ENCODE measurements around the gene APBA1. TPM values are rescaled to one million over a fixed set of nuclear protein-coding genes. Genes with fewer than 3 reads are reported as not detected.

APBA1 gene
- total and polyA plus RNA-seq, 2 of the 4 experiments (the other 2 are of a cell fraction): 3.8 to 5.1 TPM

DNA sequence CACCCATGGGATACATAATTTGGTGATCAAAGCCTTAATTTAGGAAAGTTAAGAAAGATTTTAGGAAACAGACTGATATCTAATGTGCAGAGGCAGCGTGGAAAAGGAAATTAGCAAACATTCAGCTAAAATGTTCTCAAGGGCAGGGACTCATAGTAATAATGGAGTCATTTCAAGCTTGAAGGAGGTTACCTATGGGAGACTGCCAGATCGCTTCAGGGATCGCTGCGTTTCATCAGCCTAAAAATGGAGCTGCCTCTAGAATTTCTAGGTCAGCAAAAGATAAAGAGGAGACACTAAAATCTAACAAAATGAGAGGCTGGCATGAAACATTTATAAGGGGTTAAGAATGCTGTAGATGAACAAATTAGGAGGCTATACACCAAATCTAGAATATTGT is 115.5 kb downstream of the APBA1 start:
- Histone ChIP-seq H3K18ac (ENCODE audit: low read depth, low read length) (no peak overlapping the region), H2AFZ (replicated peaks; ENCODE audit: low read length, poor library complexity) (no peak overlapping the region), H3K9me1 (ENCODE audit: insufficient read depth, low read length) (no peaks in the 10 kb centered on the region), H3K56ac (ENCODE audit: extremely low read depth, insufficient read depth, low read length) (no peak overlapping the region), H3K4me1 (ENCODE audit: control insufficient read depth, insufficient read depth, low read length) (no peaks in the 10 kb centered on the region), H4K91ac (ENCODE audit: insufficient read depth, low read depth, low read length) (no peak overlapping the region), H3K9me3 (ENCODE audit: control insufficient read depth, insufficient read depth, low read length) (no peaks in the 10 kb centered on the region), H3K27ac (ENCODE audit: insufficient read depth, low read length) (no peak overlapping the region), H2BK20ac (ENCODE audit: low read depth, low read length) (no peak overlapping the region), H3K4ac (ENCODE audit: low read depth, low read length) (no peak overlapping the region), H3K27me3 (ENCODE audit: control insufficient read depth, insufficient read depth, low read length) (0 out of 2 replicates have a peak, but pooled peaks cover 2% of the 10 kb centered on the region), H3K14ac (replicated peaks; ENCODE audit: low read depth, low read length) (no peak overlapping the region), H2BK15ac (ENCODE audit: low read depth, low read length) (no peak overlapping the region), H3K36me3 (ENCODE audit: control insufficient read depth, insufficient read depth, low read length) (no peaks in the 10 kb centered on the region), H3K9ac (ENCODE audit: low read depth, low read length) (no peak overlapping the region), H3K79me1 (ENCODE audit: low read depth in 1 of 2, low read length in 2 of 2) (no peaks in the 10 kb centered on the region), H4K8ac (ENCODE audit: low read depth in 2 of 2, low read length in 2 of 2) (no peak overlapping the region), H2AK9ac (replicated peaks; ENCODE audit: low read depth, low read length, poor library complexity) (no peak overlapping the region), H3K4me3 (ENCODE audit: insufficient read depth, low read depth, low read length) (no peak overlapping the region), H2BK5ac (ENCODE audit: low read depth, low read length, poor library complexity, severe bottlenecking) (no peak overlapping the region), H3K23ac (ENCODE audit: low read depth, low read length) (no peak overlapping the region), H4K5ac (ENCODE audit: low read depth, low read length) (no peak overlapping the region), H4K20me1 (ENCODE audit: insufficient read depth, low read length) (no peaks in the 10 kb centered on the region), H2AK5ac (ENCODE audit: low read depth, low read length) (no peak overlapping the region), H2BK120ac (ENCODE audit: low read depth, low read length) (no peak overlapping the region), H3K4me2 (ENCODE audit: low read depth, low read length) (no peak overlapping the region)
- DNase-seq (no peak), ATAC-seq (ENCODE audit: low read depth) (no peak)
- BruUV-seq (replicated peaks): no TSS peak
- TF ChIP-seq NFE2L2 (IDR thresholded peaks at IDR 0.05; ENCODE audit: low read depth, low read length): no peak
- TF ChIP-seq MAZ (IDR thresholded peaks at IDR 0.05; ENCODE audit: borderline replicate concordance, low read depth, low read length): no peak
- no peak for TF ChIP-seq RCOR1 (IDR thresholded peaks at IDR 0.05; ENCODE audit: insufficient replicate concordance, low read length)
- TF ChIP-seq, protein P1, sequence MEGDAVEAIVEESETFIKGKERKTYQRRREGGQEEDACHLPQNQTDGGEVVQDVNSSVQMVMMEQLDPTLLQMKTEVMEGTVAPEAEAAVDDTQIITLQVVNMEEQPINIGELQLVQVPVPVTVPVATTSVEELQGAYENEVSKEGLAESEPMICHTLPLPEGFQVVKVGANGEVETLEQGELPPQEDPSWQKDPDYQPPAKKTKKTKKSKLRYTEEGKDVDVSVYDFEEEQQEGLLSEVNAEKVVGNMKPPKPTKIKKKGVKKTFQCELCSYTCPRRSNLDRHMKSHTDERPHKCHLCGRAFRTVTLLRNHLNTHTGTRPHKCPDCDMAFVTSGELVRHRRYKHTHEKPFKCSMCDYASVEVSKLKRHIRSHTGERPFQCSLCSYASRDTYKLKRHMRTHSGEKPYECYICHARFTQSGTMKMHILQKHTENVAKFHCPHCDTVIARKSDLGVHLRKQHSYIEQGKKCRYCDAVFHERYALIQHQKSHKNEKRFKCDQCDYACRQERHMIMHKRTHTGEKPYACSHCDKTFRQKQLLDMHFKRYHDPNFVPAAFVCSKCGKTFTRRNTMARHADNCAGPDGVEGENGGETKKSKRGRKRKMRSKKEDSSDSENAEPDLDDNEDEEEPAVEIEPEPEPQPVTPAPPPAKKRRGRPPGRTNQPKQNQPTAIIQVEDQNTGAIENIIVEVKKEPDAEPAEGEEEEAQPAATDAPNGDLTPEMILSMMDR (conservative IDR thresholded peaks at IDR 0.05; ENCODE audit: low read depth, low read length): no peak
- TF ChIP-seq CHD1 (IDR thresholded peaks at IDR 0.05; ENCODE audit: low read depth, low read length): no peak
- no peak for TF ChIP-seq BHLHE40 (IDR thresholded peaks at IDR 0.05; ENCODE audit: low read depth, low read length)
- no peak for TF ChIP-seq POLR2A (IDR thresholded peaks at IDR 0.05; ENCODE audit: low read depth, low read length)
- TF ChIP-seq, protein P2, sequence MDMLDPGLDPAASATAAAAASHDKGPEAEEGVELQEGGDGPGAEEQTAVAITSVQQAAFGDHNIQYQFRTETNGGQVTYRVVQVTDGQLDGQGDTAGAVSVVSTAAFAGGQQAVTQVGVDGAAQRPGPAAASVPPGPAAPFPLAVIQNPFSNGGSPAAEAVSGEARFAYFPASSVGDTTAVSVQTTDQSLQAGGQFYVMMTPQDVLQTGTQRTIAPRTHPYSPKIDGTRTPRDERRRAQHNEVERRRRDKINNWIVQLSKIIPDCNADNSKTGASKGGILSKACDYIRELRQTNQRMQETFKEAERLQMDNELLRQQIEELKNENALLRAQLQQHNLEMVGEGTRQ (IDR thresholded peaks at IDR 0.05; ENCODE audit: low read depth, low read length): no peak
- TF ChIP-seq SMC3 (IDR thresholded peaks at IDR 0.05; ENCODE audit: low read depth, low read length): no peak
- TF ChIP-seq MAFK (IDR thresholded peaks at IDR 0.05; ENCODE audit: low read depth, low read length): no peak
- TF ChIP-seq RAD21 (IDR thresholded peaks at IDR 0.05; ENCODE audit: low read length): no peak
- TF ChIP-seq, protein P3, sequence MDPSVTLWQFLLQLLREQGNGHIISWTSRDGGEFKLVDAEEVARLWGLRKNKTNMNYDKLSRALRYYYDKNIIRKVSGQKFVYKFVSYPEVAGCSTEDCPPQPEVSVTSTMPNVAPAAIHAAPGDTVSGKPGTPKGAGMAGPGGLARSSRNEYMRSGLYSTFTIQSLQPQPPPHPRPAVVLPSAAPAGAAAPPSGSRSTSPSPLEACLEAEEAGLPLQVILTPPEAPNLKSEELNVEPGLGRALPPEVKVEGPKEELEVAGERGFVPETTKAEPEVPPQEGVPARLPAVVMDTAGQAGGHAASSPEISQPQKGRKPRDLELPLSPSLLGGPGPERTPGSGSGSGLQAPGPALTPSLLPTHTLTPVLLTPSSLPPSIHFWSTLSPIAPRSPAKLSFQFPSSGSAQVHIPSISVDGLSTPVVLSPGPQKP (IDR thresholded peaks at IDR 0.05; ENCODE audit: borderline replicate concordance, low read depth, low read length): no peak
- no peak for TF ChIP-seq RFX5 (IDR thresholded peaks at IDR 0.05; ENCODE audit: low read depth, low read length)
- TF ChIP-seq CEBPB (IDR thresholded peaks at IDR 0.05; ENCODE audit: low read depth, low read length): no peak
- TF ChIP-seq MXI1 (IDR thresholded peaks at IDR 0.05; ENCODE audit: borderline replicate concordance, low read depth, low read length): no peak
- no peak for TF ChIP-seq FOS (IDR thresholded peaks at IDR 0.05; ENCODE audit: low read depth, low read length)
- intact Hi-C loops (cut with micrococcal nuclease) (loop anchor here (5.0 kb wide), 1 partner anchor 116 kb away; the partner anchor contains the start of gene APBA1), dilution Hi-C loops (cut with HindIII; ENCODE audit: low sequenced_read_pairs, unreplicated experiment) (no loop called here), in situ Hi-C loops (cut with MboI; ENCODE audit: low sequenced_read_pairs) (loop anchor here (25.0 kb wide), 2 partner anchors 494 to 681 kb away; no protein-coding TSS in a partner anchor)
- ChIA-PET CTCF (no interaction called here), POLR2A (ENCODE audit: unreplicated experiment) (no interaction called here)
- 100% methylated on average over 1 of the region's 4 CpGs; no CpG with 5 or more reads in 1 of the 2 experiments for WGBS, 2 experiments (ENCODE audit: extremely low coverage in 2 of 2, insufficient read length in 1 of 2)

All from IMR-90 (cell line).